K562 (cell line): ENCODE measurements around the gene SOCS2. TPM values are rescaled to one million over a fixed set of nuclear protein-coding genes. Genes with fewer than 3 reads are reported as not detected.

Experiments used
- ARNT ChIP-seq, 2 experiments: fragments of 450-650 bp; IDR thresholded peaks; 2 replicates each; pipeline ENCODE4 v1.6.1; 2016; ENCODE audit warnings: mild to moderate bottlenecking in 1 of 2
- BRCA1 ChIP-seq, 2 experiments: fragments of 450-650 bp in 1 of 2; sonication (generic) in 1 of 2; formaldehyde crosslinking in 1 of 2; IDR thresholded peaks; 2 replicates each; pipeline versions ENCODE4 v1.5.0 to v1.6.1; 2017 to 2020; ENCODE audit warnings: mild to moderate bottlenecking in 1 of 2, missing genetic modification reagents in 1 of 2
- CREM ChIP-seq: IDR thresholded peaks from 2 replicates; pipeline ENCODE4 v1.6.1; 2014; ENCODE audit warnings: antibody characterized with exemption, low read depth
- ETV5 ChIP-seq: sonication (generic); formaldehyde crosslinking; IDR thresholded peaks from 2 replicates; pipeline ENCODE4 v1.4.0; 2020; ENCODE audit warnings: low read depth, mild to moderate bottlenecking, missing genetic modification reagents
- EWSR1 ChIP-seq: fragments of 450-650 bp; IDR thresholded peaks from 2 replicates; pipeline ENCODE4 v1.6.1; 2018; ENCODE audit warnings: borderline replicate concordance, mild to moderate bottlenecking, low read depth, moderate library complexity; ENCODE audit not compliant: partially characterized antibody
- GABPB1 ChIP-seq: sonication (generic); formaldehyde crosslinking; IDR thresholded peaks from 2 replicates; pipeline ENCODE4 v1.8.0; 2022; ENCODE audit warnings: mild to moderate bottlenecking, missing genetic modification reagents
- HNRNPL ChIP-seq: fragments of 200-400 bp; formaldehyde crosslinking; IDR thresholded peaks from 2 replicates; pipeline ENCODE4 v1.6.1; 2017; ENCODE audit warnings: low read depth, mild to moderate bottlenecking, low read length
- IFI16 ChIP-seq: fragments of 250-450 bp; sonication (Bioruptor Pico); IDR thresholded peaks from 2 replicates; pipeline ENCODE4 v2.1.2; 2022; ENCODE audit warnings: mild to moderate bottlenecking, inconsistent platforms
- KAT8 ChIP-seq: fragments of 450-650 bp; IDR thresholded peaks from 2 replicates; pipeline ENCODE4 v1.6.1; 2016; ENCODE audit warnings: low read depth, mild to moderate bottlenecking
- KDM2B ChIP-seq: fragments of 250-450 bp; sonication (Bioruptor Pico); IDR thresholded peaks from 2 replicates; pipeline ENCODE4 v1.8.0; 2021; ENCODE audit warnings: mild to moderate bottlenecking, moderate library complexity
- NEUROD1 ChIP-seq: fragments of 150-350 bp; IDR thresholded peaks from 2 replicates; pipeline ENCODE4 v1.6.1; 2014; ENCODE audit warnings: borderline replicate concordance, low read length, low read depth; ENCODE audit not compliant: partially characterized antibody
- NRF1 ChIP-seq, 2 experiments: fragments of 450-650 bp; IDR thresholded peaks in 1 of 2; conservative IDR thresholded peaks in 1 of 2; 2 replicates each; pipeline ENCODE4 v1.6.1; 2014; ENCODE audit warnings: mild to moderate bottlenecking in 2 of 2
- PHTF2 ChIP-seq: fragments of 250-450 bp; sonication (Bioruptor Pico); IDR thresholded peaks from 2 replicates; pipeline ENCODE4 v1.5.0; 2021; ENCODE audit warnings: mild to moderate bottlenecking
- PML ChIP-seq: IDR thresholded peaks from 2 replicates; pipeline ENCODE4 v1.6.1; 2012; ENCODE audit warnings: low read length, inconsistent platforms
- RBM34 ChIP-seq: fragments of 200-400 bp; formaldehyde crosslinking; IDR thresholded peaks from 2 replicates; pipeline ENCODE4 v1.6.1; 2018; ENCODE audit warnings: low read length, borderline replicate concordance; ENCODE audit not compliant: insufficient read depth
- TAF7 ChIP-seq: fragments of 450-650 bp; IDR thresholded peaks from 2 replicates; pipeline ENCODE4 v1.6.1; 2016; ENCODE audit warnings: missing genetic modification characterization, missing compliant biosample characterization
- TBP ChIP-seq: optimal IDR thresholded peaks from 2 replicates; pipeline ENCODE3; 2011; ENCODE audit warnings: low read depth, low read length, improper control_type of control experiment
- TEAD4 ChIP-seq, 2 experiments: sonication (generic) in 1 of 2; formaldehyde crosslinking in 1 of 2; IDR thresholded peaks; 2 replicates each; pipeline versions ENCODE4 v1.6.1 to v1.8.0; 2012 to 2022; ENCODE audit warnings: borderline replicate concordance in 1 of 2, inconsistent platforms in 1 of 2, low read length in 1 of 2, mild to moderate bottlenecking in 1 of 2, missing genetic modification reagents in 1 of 2
- TRIM24 ChIP-seq, 2 experiments: fragments of 450-650 bp; IDR thresholded peaks; 2 replicates each; pipeline ENCODE4 v1.6.1; 2016
- ZNF277 ChIP-seq: fragments of 250-450 bp; sonication (Bioruptor Pico); IDR thresholded peaks from 2 replicates; pipeline ENCODE4 v1.8.0; 2022; ENCODE audit warnings: inconsistent platforms, mild to moderate bottlenecking, moderate library complexity, borderline replicate concordance
- ZNF583 ChIP-seq: fragments of 250-450 bp; sonication (Bioruptor Pico); IDR thresholded peaks from 2 replicates; pipeline ENCODE4 v1.4.0; 2020
- ZSCAN32 ChIP-seq: fragments of 450-650 bp; formaldehyde crosslinking; IDR thresholded peaks from 2 replicates; pipeline ENCODE4 v1.4.0; 2020; ENCODE audit warnings: mild to moderate bottlenecking, moderate library complexity
- polyA plus RNA-seq, 8 experiments: library from polyadenylated mRNA; depleted of rRNA in 4 of 8; stranded (reverse) in 5 of 8; unstranded in 3 of 8; fragments of >200 nt; fragmentation: Nextera tagmentation in 2 of 8; fragmentation: Illumina TruSeq in 1 of 8; extraction: Ambion mirVana in 2 of 8; extraction: Trizol in 1 of 8; gene quantifications; 2 replicates each; pipeline versions ENCODE4 v1.2.1 to v1.2.3, GENCODE V29; 2011 to 2014; ENCODE audit warnings: inconsistent platforms in 1 of 8, missing spikeins in 1 of 8
- total RNA-seq, 7 experiments: library from RNA; depleted of rRNA in 6 of 7; stranded (reverse); fragments of >200 nt in 6 of 7; fragmentation: Illumina TruSeq in 2 of 7; extraction: Trizol in 2 of 7; gene quantifications; 2 replicates each; pipeline versions ENCODE4 v1.2.1 to v1.2.3, GENCODE V29; 2011 to 2021; ENCODE audit warnings: low replicate concordance in 1 of 7
- TF ChIP-seq, protein P1 (sequence below), 2 experiments: fragments of 450-650 bp; IDR thresholded peaks; 2 replicates each; pipeline ENCODE4 v1.6.1; 2018; ENCODE audit warnings: mild to moderate bottlenecking in 2 of 2, low read depth in 1 of 2; ENCODE audit not compliant: partially characterized antibody in 2 of 2

SOCS2 gene
- total and polyA plus RNA-seq, 9 of the 15 experiments (the other 6 are each of a cell fraction or from before 2014, with no cell fraction given): 37.0 to 162 (median 98.7) TPM

DNA sequence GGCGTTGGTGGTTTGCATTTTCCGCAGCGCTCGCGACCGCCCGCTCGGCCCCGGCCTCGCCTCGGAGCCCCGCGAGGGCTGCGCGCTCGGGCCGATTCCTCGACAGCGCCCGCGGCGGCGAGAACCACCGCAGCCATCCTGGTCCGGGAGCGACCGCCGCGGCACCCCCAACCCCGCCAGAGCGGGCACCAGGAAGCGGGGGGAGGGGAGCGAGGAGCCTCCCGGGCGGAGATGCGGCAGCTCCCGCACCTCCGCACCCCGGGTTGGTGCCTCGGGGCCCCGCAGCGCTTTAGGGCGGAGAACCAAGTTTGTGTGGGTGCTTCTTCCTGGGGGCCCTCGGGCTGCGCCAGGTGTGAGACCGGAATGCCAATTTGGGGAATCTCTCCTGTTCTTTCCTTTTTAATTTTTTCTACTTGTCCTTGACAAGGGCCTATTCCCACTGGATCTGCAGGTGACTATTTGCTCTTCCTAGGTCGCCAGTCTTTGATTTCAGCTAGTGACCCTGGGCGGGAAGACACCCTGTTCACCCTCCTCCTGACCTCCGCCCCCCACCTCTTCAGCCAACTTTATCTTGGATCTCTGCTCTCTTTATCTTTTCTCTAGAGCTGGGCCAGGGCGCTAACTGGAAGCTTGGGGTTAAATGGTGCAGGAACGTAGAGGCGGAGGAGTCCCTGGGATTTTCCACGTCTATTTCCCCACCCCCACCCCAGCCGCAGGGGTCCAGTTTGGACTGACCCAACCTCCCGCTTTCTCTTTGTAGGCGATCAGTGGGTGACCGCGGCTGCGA, at the start of gene SOCS2 (continued):
- TF ChIP-seq KAT8: no peak
- no peak for TF ChIP-seq ZNF277 (CRISPR knock-in tag)
- TF ChIP-seq NRF1 (conservative IDR thresholded peaks at IDR 0.05 in 1 of 2, IDR thresholded peaks at IDR 0.05 in 1 of 2): 0 out of 4 replicates have a peak, but pooled peaks of 1 of the 2 experiments have one; percentile 5
- no peak for TF ChIP-seq BRCA1 (IDR thresholded peaks at IDR 0.05)
- TF ChIP-seq BRCA1 (CRISPR knock-in tag; IDR thresholded peaks at IDR 0.05): 0 out of 2 replicates have a peak, but pooled peaks have one; percentile 32
- TF ChIP-seq, protein P1, sequence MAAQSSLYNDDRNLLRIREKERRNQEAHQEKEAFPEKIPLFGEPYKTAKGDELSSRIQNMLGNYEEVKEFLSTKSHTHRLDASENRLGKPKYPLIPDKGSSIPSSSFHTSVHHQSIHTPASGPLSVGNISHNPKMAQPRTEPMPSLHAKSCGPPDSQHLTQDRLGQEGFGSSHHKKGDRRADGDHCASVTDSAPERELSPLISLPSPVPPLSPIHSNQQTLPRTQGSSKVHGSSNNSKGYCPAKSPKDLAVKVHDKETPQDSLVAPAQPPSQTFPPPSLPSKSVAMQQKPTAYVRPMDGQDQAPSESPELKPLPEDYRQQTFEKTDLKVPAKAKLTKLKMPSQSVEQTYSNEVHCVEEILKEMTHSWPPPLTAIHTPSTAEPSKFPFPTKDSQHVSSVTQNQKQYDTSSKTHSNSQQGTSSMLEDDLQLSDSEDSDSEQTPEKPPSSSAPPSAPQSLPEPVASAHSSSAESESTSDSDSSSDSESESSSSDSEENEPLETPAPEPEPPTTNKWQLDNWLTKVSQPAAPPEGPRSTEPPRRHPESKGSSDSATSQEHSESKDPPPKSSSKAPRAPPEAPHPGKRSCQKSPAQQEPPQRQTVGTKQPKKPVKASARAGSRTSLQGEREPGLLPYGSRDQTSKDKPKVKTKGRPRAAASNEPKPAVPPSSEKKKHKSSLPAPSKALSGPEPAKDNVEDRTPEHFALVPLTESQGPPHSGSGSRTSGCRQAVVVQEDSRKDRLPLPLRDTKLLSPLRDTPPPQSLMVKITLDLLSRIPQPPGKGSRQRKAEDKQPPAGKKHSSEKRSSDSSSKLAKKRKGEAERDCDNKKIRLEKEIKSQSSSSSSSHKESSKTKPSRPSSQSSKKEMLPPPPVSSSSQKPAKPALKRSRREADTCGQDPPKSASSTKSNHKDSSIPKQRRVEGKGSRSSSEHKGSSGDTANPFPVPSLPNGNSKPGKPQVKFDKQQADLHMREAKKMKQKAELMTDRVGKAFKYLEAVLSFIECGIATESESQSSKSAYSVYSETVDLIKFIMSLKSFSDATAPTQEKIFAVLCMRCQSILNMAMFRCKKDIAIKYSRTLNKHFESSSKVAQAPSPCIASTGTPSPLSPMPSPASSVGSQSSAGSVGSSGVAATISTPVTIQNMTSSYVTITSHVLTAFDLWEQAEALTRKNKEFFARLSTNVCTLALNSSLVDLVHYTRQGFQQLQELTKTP (IDR thresholded peaks at IDR 0.05; ENCODE audit: low read depth in 1 of 2, partially characterized antibody in 2 of 2): peak in 1 of 2 experiments; percentile 64
- 0 out of 4 replicates have a peak, but pooled peaks of 1 of the 2 experiments have one; percentile 61 for TF ChIP-seq ARNT (IDR thresholded peaks at IDR 0.05)
- TF ChIP-seq TRIM24 (IDR thresholded peaks at IDR 0.05): 0 out of 4 replicates have a peak, but pooled peaks of 1 of the 2 experiments have one; percentile 34
- peak; percentile 40; the same call in 1 of the 2 replicates for TF ChIP-seq ZSCAN32
- TF ChIP-seq PHTF2: no peak
- TF ChIP-seq TEAD4 (IDR thresholded peaks at IDR 0.05; ENCODE audit: low read length): peak; percentile 60
- no peak for TF ChIP-seq TEAD4 (CRISPR knock-in tag; IDR thresholded peaks at IDR 0.05; ENCODE audit: borderline replicate concordance)
- no peak for TF ChIP-seq IFI16 (CRISPR knock-in tag)
- TF ChIP-seq GABPB1 (CRISPR knock-in tag): 0 out of 2 replicates have a peak, but pooled peaks have one; percentile 40
- peak; percentile 45 for TF ChIP-seq TBP
- TF ChIP-seq RBM34: no peak
- peak; percentile 75; the same call in 1 of the 2 replicates for TF ChIP-seq HNRNPL
- peak; percentile 11 for TF ChIP-seq NEUROD1
- peak; percentile 37; the same call in 1 of the 2 replicates for TF ChIP-seq PML
- peak; percentile 68 for TF ChIP-seq ETV5
- 0 out of 2 replicates have a peak, but pooled peaks have one; percentile 18 for TF ChIP-seq ZNF583
- peak; percentile 76 for TF ChIP-seq TAF7 (tag)
- TF ChIP-seq CREM: peak; percentile 55; the same call in 1 of the 2 replicates
- TF ChIP-seq EWSR1: no peak
- TF ChIP-seq KDM2B (CRISPR knock-in tag): peak; percentile 84; the same call in 1 of the 2 replicates
